Liver (tissue), 9 donors: ENCODE results near the gene RAPGEF2. TPM values are rescaled to one million over a fixed set of nuclear protein-coding genes. Genes with fewer than 3 reads are reported as not detected.

ENCODE experiments used
- DNase-seq: peaks from one replicate; pipeline ENCODE4 v3.0.0-alpha.2; 2017; ENCODE audit warnings: low spot score
- H3K27ac ChIP-seq, 2 donors: one replicate each; pipeline ENCODE4 v1.7.0; 2013; ENCODE audit warnings: inconsistent platforms in 2 of 2, low read length in 2 of 2, control low read depth in 1 of 2, low read depth in 1 of 2, mild to moderate bottlenecking in 1 of 2
- H3K27me3 ChIP-seq, 4 donors: one replicate each; pipeline versions ENCODE4 v1.6.1 to v1.7.0; 2013; ENCODE audit warnings: low read length in 3 of 4, inconsistent platforms in 1 of 4, mild to moderate bottlenecking in 1 of 4, moderate library complexity in 1 of 4; ENCODE audit not compliant: control insufficient read depth in 4 of 4, insufficient read depth in 4 of 4
- H3K36me3 ChIP-seq, 4 donors: one replicate each; pipeline versions ENCODE4 v1.6.1 to v1.7.0; 2013; ENCODE audit warnings: low read length in 3 of 4, mild to moderate bottlenecking in 3 of 4, low read depth in 1 of 4, moderate library complexity in 1 of 4; ENCODE audit not compliant: control insufficient read depth in 4 of 4, insufficient read depth in 3 of 4
- H3K4me1 ChIP-seq, 4 donors: one replicate each; pipeline versions ENCODE4 v1.6.1 to v1.7.0; 2013; ENCODE audit warnings: low read length in 3 of 4, mild to moderate bottlenecking in 3 of 4, moderate library complexity in 1 of 4; ENCODE audit not compliant: control insufficient read depth in 4 of 4, insufficient read depth in 4 of 4
- H3K4me3 ChIP-seq, 3 donors: one replicate each; pipeline versions ENCODE4 v1.6.1 to v1.7.0; 2013; ENCODE audit warnings: low read length in 3 of 3, control low read depth in 1 of 3, low read depth in 1 of 3, mild to moderate bottlenecking in 1 of 3
- H3K9ac ChIP-seq, 2 donors: one replicate each; pipeline ENCODE4 v1.7.0; 2013; ENCODE audit warnings: low read length in 2 of 2, mild to moderate bottlenecking in 2 of 2, moderate library complexity in 2 of 2, control low read depth in 1 of 2, low read depth in 1 of 2
- H3K9me3 ChIP-seq, 4 donors: one replicate each; pipeline versions ENCODE4 v1.6.1 to v1.7.0; 2013; ENCODE audit warnings: low read length in 3 of 4; ENCODE audit not compliant: control insufficient read depth in 4 of 4
- ATF3 ChIP-seq: IDR thresholded peaks from 2 replicates; pipeline ENCODE4 v1.6.1; 2016; ENCODE audit warnings: antibody characterized with exemption
- FOXA1 ChIP-seq: IDR thresholded peaks from 2 replicates; pipeline ENCODE4 v1.6.1; 2016; ENCODE audit warnings: antibody characterized with exemption
- FOXA2 ChIP-seq: IDR thresholded peaks from 2 replicates; pipeline ENCODE4 v1.6.1; 2016; ENCODE audit warnings: antibody characterized with exemption
- GABPA ChIP-seq, 2 donors: IDR thresholded peaks in 1 of 2; conservative IDR thresholded peaks in 1 of 2; 2 replicates each; pipeline ENCODE4 v1.6.1; 2016; ENCODE audit warnings: antibody characterized with exemption in 2 of 2, mild to moderate bottlenecking in 1 of 2, moderate library complexity in 1 of 2
- HNF4A ChIP-seq, 2 donors: conservative IDR thresholded peaks; 2 replicates each; pipeline ENCODE4 v1.6.1; 2016; ENCODE audit warnings: antibody characterized with exemption in 2 of 2, mild to moderate bottlenecking in 2 of 2
- JUND ChIP-seq, 2 donors: IDR thresholded peaks; 2 replicates each; pipeline ENCODE4 v1.6.1; 2016; ENCODE audit warnings: antibody characterized with exemption in 2 of 2
- RAD21 ChIP-seq, 2 donors: IDR thresholded peaks; 2 replicates each; pipeline ENCODE4 v1.6.1; 2016; ENCODE audit warnings: antibody characterized with exemption in 2 of 2, mild to moderate bottlenecking in 2 of 2
- RXRA ChIP-seq, 2 donors: IDR thresholded peaks; 2 replicates each; pipeline ENCODE4 v1.6.1; 2017 to 2018; ENCODE audit warnings: antibody characterized with exemption in 2 of 2, mild to moderate bottlenecking in 1 of 2
- SP1 ChIP-seq: IDR thresholded peaks from 2 replicates; pipeline ENCODE4 v1.6.1; 2018; ENCODE audit warnings: antibody characterized with exemption, mild to moderate bottlenecking
- ZBTB33 ChIP-seq: IDR thresholded peaks from 2 replicates; pipeline ENCODE4 v1.6.1; 2016; ENCODE audit warnings: antibody characterized with exemption
- WGBS: extraction: QIAGEN DNeasy Blood & Tissue Kit; methylation state at CpG from one replicate; pipeline ENCODE4 v1.1.7; 2013; 5-methylcytosine and 5-hydroxymethylcytosine counted together
- polyA plus RNA-seq, 2 donors: library from polyadenylated mRNA; stranded (reverse) in 1 of 2; unstranded in 1 of 2; fragments of 200-250 nt in 1 of 2; fragments of >200 nt in 1 of 2; fragmentation: Nextera tagmentation in 1 of 2; extraction: Ambion mirVana in 1 of 2; gene quantifications; one replicate each; pipeline versions ENCODE4 v1.2.1 to v1.2.3, GENCODE V29; 2013 to 2015
- total RNA-seq, 2 donors: library from RNA; depleted of rRNA; stranded (reverse); fragments of >200 nt; gene quantifications; one replicate each; pipeline ENCODE4 v1.2.3, GENCODE V29; 2014
- TF ChIP-seq, protein P1 (sequence below): IDR thresholded peaks from 2 replicates; pipeline ENCODE4 v1.6.1; 2016; ENCODE audit warnings: antibody characterized with exemption
- TF ChIP-seq, protein P2 (sequence below): IDR thresholded peaks from 2 replicates; pipeline ENCODE4 v1.6.1; 2016; ENCODE audit warnings: antibody characterized with exemption, mild to moderate bottlenecking
- donor health status: healthy.
- donor health status: healthy.
- donor health status: healthy.
- donor health status: healthy.
- donor health status: healthy.

Gene RAPGEF2
- total and polyA plus RNA-seq, 4 donors: 7.3 to 90.4 (median 32.2) TPM

- 92% methylated on average over 5 of the region's 5 CpGs for WGBS
- Histone ChIP-seq H3K27me3 (no peaks in the 10 kb centered on the region), H3K9ac (no peak overlapping the region), H3K36me3 (no peaks in the 10 kb centered on the region), H3K4me1 (peaks cover 3 to 22% (median 15%) of the 10 kb centered on the region in 4 donors), H3K9me3 (no peaks in the 10 kb centered on the region), H3K4me3 (no peak overlapping the region), H3K27ac (no peak overlapping the region)
- DNase-seq: no peak
- TF ChIP-seq HNF4A (conservative IDR thresholded peaks at IDR 0.05): no peak
- TF ChIP-seq SP1: no peak
- no peak for TF ChIP-seq FOXA2
- TF ChIP-seq FOXA1: no peak
- TF ChIP-seq ATF3: no peak
- TF ChIP-seq, protein P1, sequence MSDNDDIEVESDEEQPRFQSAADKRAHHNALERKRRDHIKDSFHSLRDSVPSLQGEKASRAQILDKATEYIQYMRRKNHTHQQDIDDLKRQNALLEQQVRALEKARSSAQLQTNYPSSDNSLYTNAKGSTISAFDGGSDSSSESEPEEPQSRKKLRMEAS: no peak
- TF ChIP-seq, protein P2, sequence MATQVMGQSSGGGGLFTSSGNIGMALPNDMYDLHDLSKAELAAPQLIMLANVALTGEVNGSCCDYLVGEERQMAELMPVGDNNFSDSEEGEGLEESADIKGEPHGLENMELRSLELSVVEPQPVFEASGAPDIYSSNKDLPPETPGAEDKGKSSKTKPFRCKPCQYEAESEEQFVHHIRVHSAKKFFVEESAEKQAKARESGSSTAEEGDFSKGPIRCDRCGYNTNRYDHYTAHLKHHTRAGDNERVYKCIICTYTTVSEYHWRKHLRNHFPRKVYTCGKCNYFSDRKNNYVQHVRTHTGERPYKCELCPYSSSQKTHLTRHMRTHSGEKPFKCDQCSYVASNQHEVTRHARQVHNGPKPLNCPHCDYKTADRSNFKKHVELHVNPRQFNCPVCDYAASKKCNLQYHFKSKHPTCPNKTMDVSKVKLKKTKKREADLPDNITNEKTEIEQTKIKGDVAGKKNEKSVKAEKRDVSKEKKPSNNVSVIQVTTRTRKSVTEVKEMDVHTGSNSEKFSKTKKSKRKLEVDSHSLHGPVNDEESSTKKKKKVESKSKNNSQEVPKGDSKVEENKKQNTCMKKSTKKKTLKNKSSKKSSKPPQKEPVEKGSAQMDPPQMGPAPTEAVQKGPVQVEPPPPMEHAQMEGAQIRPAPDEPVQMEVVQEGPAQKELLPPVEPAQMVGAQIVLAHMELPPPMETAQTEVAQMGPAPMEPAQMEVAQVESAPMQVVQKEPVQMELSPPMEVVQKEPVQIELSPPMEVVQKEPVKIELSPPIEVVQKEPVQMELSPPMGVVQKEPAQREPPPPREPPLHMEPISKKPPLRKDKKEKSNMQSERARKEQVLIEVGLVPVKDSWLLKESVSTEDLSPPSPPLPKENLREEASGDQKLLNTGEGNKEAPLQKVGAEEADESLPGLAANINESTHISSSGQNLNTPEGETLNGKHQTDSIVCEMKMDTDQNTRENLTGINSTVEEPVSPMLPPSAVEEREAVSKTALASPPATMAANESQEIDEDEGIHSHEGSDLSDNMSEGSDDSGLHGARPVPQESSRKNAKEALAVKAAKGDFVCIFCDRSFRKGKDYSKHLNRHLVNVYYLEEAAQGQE: no peak
- TF ChIP-seq RAD21 (IDR thresholded peaks at IDR 0.05): no peak
- no peak for TF ChIP-seq GABPA (IDR thresholded peaks at IDR 0.05 in 1 of 2, conservative IDR thresholded peaks at IDR 0.05 in 1 of 2)
- no peak for TF ChIP-seq JUND (IDR thresholded peaks at IDR 0.05)
- TF ChIP-seq ZBTB33: no peak
Measured at GRCh38 chr4:159220353-159220752, 117.5 kb downstream of the RAPGEF2 start.

- no peak overlapping the region for H3K27ac ChIP-seq
- H3K27me3 ChIP-seq: no peaks in the 10 kb centered on the region
- H3K9ac ChIP-seq: no peak overlapping the region
- no peaks in the 10 kb centered on the region for H3K9me3 ChIP-seq
- no peak for DNase-seq
- no peak overlapping the region for H3K4me3 ChIP-seq
- TF ChIP-seq RXRA (IDR thresholded peaks at IDR 0.05) (no peak), JUND (IDR thresholded peaks at IDR 0.05) (no peak), HNF4A (conservative IDR thresholded peaks at IDR 0.05) (no peak), FOXA2 (no peak), ATF3 (no peak), RAD21 (IDR thresholded peaks at IDR 0.05) (no peak), SP1 (no peak)
- peaks cover 3 to 22% (median 15%) of the 10 kb centered on the region in 4 donors for H3K4me1 ChIP-seq
- H3K36me3 ChIP-seq: no peaks in the 10 kb centered on the region
- 96% methylated on average over 3 of the region's 3 CpGs for WGBS
Measured at GRCh38 chr4:159221280-159221679, 118.4 kb downstream of the RAPGEF2 start.
